Hindlimb muscle (tissue), 1 donor: ENCODE results near the gene C19orf73. TPM values are rescaled to one million over a fixed set of nuclear protein-coding genes. Genes with fewer than 3 reads are reported as not detected.
"Not testable (repeated sequence)": the region's sequence is repeated elsewhere in the genome, so short reads cannot be mapped to it uniquely, and the experiment has no call there.

Experiments used
- DNase-seq: peaks from one replicate; pipeline ENCODE4 v3.0.0-alpha.2; 2013
- polyA plus RNA-seq: library from polyadenylated mRNA; unstranded; fragments of 120-200 nt; gene quantifications from one replicate; pipeline ENCODE4 v1.2.1, GENCODE V29; 2013; ENCODE audit not compliant: insufficient read length

The C19orf73 gene
- polyA plus RNA-seq, 1 donor = 0.54 TPM

DNA sequence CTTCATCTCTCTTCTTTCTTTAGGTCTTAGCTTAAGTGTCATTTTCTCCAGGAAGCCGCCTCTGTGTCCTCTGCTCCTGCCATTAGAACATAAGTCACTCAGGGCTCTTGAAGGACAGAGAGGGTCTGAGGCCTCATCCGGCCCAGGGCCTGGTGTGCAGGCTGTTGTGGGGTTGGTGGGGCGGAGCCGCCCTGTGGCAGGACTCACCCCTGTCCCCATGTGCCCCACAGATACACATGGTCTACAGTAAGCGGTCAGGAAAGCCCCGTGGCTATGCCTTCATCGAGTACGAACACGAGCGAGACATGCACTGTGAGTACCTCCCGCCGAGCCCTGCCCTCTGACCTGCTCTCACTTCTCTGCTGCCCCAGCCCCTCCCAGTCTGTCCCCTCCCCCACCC is 17.8 kb downstream of the C19orf73 start:
- DNase-seq = no peak

- DNase-seq = no peak
These were observed 20.1 kb downstream of the C19orf73 start for GRCh38 chr19:49098795-49099194.

DNA sequence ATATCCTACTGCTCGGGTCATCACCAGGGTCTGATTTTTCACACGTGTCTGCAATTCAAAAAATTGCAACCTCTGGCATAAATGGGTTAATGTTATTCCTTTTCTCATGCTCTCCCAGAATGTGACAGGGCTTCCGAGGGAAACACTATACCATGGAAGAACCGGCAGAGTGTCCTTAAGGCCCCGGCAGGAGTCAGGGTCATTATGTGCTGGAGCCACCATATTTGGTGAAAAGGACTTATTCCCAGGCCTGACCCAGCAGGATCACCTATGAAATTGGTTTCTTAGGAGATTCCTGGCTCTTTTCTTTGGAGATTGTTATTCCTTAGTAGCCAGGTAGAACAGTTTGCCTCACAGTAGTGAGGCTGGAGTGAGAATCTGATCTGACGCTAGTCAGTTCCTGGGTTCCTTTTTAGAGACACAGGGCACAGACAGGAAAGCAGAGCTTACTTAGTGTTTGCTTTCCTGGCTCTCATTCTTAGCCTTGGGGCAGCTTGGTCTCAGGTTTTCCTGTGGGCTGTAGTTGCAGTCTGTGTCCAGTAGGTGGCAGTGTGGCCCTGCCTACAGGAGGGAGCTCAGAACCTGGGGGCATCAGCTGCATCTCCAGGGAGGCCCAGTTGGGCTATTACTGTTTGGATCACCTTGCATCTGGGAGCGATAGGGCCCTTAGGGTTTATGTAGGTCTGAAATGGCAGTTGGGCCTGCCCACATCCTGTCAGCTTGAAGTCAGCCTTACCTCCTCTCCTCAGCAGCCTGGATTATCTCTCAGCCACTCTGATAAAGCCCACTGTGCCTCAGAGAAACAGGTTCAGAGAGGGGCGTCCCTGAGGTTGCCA is 21.3 kb downstream of the C19orf73 start:
- DNase-seq = peak; percentile 69

DNA sequence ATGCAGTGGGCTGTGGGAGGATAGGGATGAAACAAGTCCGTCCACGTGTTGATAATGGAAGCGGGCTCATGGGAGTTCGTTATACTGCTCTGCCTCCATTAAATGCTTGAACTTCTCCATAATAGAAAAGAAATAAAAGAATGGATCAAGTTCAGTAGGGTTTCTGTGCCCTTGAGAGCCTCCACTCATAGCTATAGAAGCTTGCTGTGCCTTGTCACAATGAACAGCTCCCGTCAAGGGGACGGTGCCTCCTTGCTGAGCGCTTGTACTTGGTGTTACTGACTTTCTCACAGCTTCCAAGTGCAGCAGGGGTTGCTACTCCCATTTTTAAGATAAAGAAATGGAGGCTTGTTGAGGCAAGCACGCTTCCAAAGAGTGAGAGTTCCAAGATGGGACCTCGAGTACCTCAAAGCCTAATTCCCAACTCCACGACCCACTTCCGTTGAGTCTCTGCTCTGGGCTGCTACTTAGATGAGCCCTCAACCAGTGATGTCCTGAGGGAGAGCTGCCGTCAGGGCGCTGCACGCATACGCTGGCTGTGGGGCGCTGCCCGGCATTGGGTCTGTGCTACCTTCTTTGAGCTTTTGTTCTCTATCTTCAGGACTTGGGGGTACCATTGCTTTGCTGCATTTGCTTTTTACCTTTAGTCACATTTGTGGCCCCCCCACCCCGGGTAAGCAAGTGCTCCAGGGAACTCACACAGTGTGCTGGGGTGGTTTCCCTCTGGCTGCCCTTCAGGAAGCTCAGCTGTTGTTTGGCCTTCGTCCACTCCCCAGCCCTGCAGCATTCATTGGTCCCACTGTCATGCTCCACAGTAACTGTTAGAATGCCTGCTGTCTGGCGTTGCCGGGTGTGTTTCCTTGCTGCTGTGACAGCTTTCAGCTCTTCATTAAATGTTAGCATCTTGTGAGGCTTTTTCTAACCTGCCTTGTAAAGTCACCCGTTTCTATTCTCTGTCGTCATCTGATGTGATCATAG is 24.1 kb downstream of the C19orf73 start:
- DNase-seq = no peak

DNA sequence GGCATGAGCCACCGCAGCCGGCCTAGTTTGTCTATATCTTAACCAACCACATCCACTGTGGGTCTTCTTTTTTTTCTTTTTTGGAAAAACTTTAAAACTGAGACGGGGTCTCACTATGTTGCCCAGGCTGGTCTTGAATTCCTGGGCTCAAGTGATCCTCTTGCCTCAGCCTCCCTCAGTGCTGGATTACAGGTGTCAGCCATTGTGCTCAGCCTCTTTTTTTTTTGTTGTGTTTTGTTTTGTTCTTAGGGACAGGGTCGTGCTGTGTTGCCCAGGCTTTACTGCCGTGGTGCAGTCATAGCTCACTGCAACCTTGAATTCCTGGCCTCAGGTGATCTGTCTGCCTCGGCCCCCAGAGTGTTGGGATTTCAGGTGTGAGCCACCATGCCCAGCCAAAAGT is 26.3 kb downstream of the C19orf73 start:
- DNase-seq = no peak

- DNase-seq = no peak
These were observed 27.4 kb downstream of the C19orf73 start for GRCh38 chr19:49091391-49092038.

DNA sequence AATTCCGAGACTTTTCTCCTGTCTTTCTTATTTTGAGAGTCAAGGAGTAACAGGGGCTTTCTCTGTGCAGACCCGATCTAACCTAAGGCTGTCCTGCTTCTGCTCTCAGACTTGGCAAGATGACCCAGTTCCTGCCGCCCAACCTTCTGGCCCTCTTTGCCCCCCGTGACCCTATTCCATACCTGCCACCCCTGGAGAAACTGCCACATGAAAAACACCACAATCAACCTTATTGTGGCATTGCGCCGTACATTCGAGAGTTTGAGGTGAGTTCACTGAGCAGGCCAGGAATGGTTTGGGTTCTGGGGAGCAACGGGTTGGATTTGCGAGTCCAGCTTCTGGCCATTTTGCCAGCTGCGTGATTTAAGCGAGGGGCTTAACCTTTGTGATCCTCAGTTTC is 32.6 kb downstream of the C19orf73 start:
- no peak for DNase-seq

- DNase-seq = no peak
These were observed 33.1 kb downstream of the C19orf73 start for GRCh38 chr19:49085868-49086232.

DNA sequence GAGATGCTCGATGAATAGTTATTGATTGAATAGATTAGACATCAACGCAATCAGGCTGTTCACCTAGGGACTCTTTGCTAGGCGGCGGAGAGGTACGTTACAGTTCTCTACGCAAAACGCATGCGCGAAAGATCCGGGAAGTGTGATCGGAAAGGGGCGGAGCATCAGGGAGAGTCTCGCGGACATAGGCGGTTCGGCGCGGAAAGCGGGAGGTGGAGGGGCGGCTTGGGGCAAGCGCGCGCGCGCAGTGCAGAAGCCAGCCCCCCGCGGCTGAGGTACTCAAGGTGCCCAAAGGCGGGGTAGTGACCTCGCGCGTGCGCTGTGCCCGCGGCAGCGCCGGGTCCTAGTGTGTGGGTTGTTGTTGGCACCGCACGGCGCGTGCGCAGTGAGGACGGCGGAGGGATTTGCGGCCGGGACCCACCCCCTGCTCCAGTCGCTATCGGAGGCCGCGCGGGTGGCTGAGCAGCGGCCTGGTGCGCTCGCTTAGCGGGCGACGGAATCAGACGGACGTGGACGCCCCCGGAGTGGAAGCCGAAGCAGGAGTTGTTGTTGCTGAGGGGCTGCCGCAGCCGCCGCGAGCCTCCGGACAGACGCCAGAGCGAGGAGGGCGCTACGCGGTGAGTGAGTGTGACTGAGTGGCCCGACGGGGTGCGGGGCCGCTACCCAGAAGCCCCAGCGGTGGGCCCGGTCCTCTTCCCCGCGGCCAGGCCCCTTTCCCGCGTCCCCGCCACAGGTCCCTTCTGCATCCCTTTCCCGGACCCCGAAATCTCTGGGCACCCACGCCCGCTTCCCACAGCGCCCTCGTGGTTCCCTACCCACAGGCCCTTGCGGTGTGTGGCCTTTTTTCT is 33.7 kb downstream of the C19orf73 start, which contains the start of gene SNRNP70:
Gene SNRNP70 (plus strand): TSS at position 432 of the 848 bp plus-strand sequence. CDS start 964 bp downstream, outside the sequence.
- DNase-seq = peak; percentile 100

DNA sequence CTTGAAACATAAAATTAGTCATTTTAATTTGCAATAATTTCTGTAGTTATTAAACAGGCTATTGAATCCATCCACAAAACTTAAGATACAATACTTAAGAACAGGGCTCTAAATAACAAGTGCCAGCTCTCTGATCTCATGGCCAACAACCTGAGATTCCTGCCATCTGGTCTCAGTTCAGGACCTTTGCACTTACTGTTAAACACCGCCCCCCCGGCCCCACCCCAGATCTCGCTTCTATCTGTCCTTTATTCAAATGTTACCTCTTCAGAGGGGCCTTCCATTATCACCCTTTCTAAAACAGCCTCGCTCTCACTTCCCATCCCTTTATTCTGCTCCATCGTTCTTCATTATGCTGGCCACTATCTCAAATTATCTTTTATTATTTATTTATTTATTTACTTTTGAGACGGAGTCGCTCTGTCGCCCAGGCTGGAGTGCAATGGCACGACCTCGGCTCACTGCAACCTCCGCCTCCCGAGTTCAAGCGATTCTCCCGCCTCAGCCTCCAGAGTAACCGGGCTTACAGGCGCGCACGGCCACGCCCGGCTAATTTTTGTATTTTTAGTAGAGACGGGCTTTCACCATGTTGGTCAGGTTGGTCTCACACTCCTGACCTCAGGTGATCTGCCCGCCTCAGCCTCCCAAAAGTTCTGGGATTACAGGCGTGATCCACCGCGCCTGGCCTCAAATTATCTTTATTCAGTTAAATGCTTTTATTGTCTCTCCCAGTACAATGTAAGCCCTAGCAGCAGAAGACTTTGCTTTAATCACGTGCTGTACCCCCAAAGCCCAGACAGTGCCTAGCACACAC is 34.5 kb downstream of the C19orf73 start:
- DNase-seq = no peak

- no peak for DNase-seq
These were observed 37.7 kb downstream of the C19orf73 start for GRCh38 chr19:49081273-49081672.

DNA sequence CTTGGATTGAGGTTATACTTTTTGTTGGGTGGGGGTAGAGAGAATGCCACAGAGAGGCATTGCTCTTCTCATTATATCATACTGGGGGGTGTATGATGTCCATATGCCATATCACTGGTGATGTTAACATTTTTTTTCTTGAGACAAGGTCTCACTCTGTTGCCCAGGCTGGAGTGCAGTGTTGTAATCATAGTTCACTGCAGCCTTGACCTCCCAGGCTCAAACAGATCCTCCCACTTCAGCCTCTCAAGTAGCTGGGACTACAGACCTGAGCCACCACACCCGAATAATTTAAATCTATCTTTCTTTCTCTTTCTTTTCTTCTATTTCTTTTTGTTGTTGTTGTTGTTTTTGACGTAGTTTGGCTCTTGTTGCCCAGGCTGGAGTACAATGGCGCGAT is 38.6 kb downstream of the C19orf73 start:
- no peak for DNase-seq

DNA sequence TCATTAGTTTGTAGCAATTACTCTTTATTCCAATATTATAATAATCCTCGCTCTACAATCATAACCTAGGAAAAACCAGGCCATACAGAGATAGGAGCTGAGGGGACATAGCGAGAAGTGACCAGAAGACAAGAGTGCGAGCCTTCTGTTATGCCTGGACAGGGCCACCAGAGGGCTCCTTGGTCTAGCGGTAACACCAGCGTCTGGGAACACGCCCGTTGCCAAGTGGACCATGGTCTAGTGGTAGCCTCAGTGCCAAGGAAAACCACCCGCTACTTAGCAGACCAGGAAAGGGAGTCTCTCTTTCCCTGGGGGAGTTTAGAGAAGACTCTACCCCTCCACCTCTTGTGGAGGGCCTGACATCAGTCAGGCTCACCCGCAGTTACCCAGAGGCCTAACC is 44.1 kb downstream of the C19orf73 start:
- DNase-seq = not testable (repeated sequence)

DNA sequence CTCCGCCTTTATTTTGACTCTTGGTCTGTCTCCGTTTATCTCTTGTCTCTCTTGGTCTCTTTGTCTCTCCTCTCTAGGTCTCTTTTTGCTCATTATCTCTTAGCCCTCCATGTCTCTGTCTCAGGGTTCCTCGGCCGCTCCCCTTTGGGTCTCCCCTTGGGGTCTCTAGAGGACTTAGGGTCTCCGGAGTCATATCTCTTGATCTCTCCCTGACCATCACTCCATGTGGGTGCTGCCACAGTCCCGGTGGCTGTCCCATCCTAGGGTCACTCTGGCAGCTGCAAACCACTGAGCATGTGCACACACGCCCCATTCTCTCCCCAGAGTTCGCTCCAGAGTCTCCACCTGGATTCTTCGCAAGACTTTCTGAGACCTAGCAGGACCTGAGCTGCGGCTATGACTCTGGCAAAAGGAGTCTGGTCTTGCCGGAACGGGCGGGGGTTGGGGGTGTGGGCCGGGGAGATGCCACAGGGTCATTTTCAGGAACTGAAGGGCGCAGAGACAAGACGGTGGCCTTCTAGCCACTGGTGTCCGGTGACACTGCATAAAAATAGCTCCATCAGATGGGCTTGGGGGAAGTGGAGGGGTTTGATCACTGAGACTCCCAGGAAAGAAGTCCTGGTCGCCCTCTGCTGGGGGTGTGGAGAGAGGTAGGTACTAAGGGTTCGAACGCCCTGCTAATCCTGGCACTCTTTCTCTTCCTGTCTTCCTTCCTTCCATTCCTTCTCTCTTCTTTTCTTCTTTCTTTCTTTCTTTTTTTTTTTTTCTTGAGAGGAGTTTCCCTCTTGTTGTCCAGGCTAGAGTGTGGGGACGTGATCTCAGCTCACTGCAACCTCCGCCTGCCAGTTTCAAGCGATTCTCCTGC is 45.2 kb downstream of the C19orf73 start:
- DNase-seq = no peak

GRCh38 chr19:49071860-49072547 is 46.9 kb downstream of the C19orf73 start:
- DNase-seq = no peak

DNA sequence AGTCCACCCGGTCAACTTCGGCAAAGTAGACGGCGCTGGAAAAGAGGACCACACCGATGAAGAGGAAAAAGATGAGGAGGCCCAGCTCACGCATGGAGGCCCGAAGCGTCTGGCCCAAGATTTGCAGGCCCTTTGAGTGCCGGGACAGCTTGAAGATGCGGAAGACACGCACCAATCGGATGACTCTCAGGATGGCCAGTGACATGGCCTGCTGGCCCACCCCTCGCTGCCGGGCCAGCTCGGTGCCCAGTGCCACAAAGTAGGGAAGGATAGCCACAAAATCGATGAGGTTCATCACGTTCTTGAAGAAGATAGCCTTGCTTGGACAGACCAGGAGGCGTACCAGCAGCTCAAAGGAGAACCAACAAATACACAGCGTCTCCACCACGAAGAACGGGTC is 48.5 kb downstream of the C19orf73 start:
- no peak for DNase-seq

- no peak for DNase-seq
These were observed 49.9 kb downstream of the C19orf73 start for GRCh38 chr19:49069026-49069425.
